ENCODE measurements around the gene PTPRH. TPM values are rescaled to one million over a fixed set of nuclear protein-coding genes. Genes with fewer than 3 reads are reported as not detected.
A peak's percentile ranks its signal among the peaks of the same experiment; 100 is the strongest.
"Not testable (repeated sequence)": the region's sequence is repeated elsewhere in the genome, so short reads cannot be mapped to it uniquely, and the experiment has no call there.

Gene PTPRH
- total RNA-seq, 4 donors from 2014 or later = 1.4 to 9.8 (median 5.5) TPM

DNA sequence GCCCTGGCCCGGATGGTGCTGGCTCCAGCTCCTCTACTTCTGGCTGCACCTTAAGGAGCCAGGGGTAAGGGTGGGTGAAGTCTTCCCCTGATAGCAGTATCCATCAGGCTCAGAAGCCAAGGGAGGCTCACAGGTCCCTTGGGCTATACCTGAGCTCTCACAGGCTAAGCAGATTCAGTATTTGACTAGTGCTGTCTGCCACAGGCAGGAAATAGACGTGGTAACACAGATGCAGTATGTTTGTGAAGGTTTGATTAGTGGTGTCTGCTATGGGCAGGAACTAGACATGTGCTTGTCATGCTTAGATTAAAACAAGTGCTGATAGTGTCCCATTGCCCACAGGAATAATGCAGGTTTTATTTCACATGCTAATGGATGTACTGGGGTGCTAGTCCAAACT lies 33.2 kb downstream of the PTPRH start:
- TF ChIP-seq CTCF (IDR thresholded peaks at IDR 0.05) = no peak

DNA sequence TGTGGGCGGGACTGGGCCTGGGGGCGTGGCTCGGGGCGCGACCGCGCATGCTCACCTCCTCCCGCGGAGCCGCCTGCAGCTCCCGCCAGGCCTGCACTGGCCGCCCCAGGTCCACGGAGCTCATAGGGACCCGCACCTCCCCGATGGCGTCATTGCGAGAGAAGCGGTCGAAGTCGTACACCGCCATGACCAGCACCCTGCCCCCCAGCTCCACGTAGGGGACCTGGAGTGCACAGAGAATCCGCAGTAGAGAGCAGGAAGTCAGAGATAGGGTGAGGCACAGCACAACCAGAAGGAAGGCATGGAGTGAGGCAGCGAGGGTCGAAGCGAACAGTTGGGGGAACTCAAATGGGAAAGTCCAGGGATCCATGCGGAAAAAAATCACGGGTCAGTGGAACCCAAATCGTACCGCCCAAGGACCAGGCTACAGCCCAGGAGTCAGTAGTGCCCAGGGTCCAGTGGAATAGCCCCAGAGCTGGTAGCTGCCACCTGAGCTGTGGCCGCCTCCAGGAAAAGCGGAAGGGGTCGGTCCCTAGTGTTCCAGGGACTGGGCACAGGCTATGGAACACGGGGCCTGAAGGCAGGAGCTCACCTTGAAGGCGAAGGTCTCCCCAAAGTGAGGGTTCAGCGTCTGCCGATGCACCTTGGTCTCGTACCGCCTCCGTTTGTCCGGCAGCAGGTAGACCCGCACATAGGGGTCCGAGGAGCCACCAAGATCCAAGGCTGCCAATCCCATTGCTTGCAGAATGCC lies 34.0 kb downstream of the PTPRH start:
- no peak for TF ChIP-seq CTCF (IDR thresholded peaks at IDR 0.05)
- no peak for DNase-seq (ENCODE audit: low spot score)
- no peak for ATAC-seq (ENCODE audit: low FRiP score)

More for the DNA sequence above, 33.2 kb downstream of the PTPRH start:
- ATAC-seq (ENCODE audit: low FRiP score) (no peak), DNase-seq (ENCODE audit: low spot score) (no peak)

- no peak for TF ChIP-seq CTCF (IDR thresholded peaks at IDR 0.05)
- DNase-seq (ENCODE audit: low spot score) = no peak
- ATAC-seq (ENCODE audit: low FRiP score) = no peak
Measured at GRCh38 chr19:55174425-55175116, 34.7 kb downstream of the PTPRH start.

DNA sequence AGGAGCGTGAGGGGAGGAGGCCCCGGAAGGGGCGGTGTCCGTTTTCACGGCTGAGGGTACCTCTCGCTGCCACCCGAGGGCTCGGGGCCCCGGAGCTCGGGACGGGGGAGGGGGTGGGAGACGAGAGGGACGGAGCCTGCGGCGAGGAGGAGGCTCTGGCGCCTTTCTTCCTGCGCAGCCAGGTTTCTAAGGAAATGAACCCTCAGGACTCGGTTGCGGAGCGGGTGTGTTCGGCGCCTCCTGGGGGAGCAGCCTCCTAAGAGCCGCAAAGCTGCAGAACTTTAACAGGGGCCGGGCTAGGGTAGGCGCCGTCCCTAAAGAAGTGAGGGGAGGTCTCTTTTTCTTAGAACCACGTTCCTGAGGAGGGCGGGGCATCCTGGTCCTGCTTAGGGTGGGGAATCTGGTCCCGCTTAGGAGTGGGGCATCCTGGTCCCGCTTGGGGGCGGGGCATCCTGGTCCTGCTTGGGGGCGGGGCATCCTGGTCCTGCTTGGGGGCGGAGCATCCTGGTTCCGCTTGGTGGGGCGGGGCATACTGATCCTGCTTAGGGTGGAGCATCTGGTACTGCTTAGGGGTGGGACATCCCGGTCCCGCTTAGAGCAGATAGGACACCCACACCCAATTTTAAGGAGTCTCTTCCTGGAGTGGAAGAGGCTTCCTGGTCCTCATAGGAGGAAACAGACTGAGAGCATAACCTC lies 35.4 kb downstream of the PTPRH start:
- DNase-seq (ENCODE audit: low spot score) = no peak
- no peak for TF ChIP-seq CTCF (IDR thresholded peaks at IDR 0.05)
- ATAC-seq (ENCODE audit: low FRiP score) = peak; percentile 53

DNA sequence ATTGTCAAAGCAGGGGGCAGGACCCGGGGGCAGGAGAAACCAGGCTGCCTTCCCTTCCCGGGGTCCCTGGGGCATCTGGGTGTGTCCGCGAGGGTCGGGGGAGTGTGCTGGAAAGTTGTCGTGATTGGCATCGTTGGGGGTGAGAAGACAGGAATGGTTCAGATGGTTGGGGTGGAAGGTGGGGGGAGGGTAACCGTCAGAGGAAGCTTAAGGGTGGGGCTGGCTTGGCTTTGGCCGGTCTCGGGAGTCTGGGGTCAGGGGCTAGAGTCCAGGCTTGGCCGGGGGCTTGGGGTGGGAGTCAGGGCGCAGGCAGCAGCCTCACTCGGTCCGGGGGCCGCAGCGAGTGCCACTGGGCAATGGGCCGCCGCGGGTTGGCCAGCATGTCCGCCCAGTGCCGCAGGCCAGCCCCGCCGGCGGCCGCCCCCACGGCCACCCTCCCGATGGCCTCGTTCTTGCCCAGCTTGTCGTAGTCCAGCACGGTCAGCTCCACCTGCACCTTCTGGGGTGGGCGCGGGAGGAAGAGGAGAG lies 36.1 kb downstream of the PTPRH start:
- no peak for TF ChIP-seq CTCF (IDR thresholded peaks at IDR 0.05)
- no peak for DNase-seq (ENCODE audit: low spot score)
- ATAC-seq (ENCODE audit: low FRiP score) = no peak

DNA sequence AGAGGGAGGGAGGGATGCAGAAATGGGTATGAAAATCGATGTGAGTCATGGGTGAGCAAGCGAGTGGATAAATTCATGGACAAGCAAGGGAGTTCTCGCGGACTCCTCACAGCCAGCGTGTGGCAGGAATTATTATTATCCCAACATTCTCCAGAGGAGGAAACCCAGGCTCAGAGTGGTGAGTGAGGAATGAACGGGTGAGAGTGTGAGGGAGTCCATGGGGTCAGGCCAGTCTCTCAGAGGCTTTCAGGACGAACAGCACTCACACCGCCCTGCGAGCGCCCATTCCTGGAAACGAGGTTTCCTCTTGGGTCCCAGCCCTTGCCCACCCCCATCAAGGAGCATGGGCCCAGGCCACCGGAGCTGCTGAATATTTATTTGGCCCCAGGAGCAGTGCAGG lies 36.6 kb downstream of the PTPRH start:
- no peak for TF ChIP-seq CTCF (IDR thresholded peaks at IDR 0.05)
- DNase-seq (ENCODE audit: low spot score) (no peak), ATAC-seq (ENCODE audit: low FRiP score) (no peak)

- ATAC-seq (ENCODE audit: low FRiP score); DNase-seq (ENCODE audit: low spot score): not testable (repeated sequence)
Measured at GRCh38 chr19:55172318-55172717, 37.0 kb downstream of the PTPRH start.
